Measurements from ENCODE around the gene SPATA6L.

Gene SPATA6L

DNA sequence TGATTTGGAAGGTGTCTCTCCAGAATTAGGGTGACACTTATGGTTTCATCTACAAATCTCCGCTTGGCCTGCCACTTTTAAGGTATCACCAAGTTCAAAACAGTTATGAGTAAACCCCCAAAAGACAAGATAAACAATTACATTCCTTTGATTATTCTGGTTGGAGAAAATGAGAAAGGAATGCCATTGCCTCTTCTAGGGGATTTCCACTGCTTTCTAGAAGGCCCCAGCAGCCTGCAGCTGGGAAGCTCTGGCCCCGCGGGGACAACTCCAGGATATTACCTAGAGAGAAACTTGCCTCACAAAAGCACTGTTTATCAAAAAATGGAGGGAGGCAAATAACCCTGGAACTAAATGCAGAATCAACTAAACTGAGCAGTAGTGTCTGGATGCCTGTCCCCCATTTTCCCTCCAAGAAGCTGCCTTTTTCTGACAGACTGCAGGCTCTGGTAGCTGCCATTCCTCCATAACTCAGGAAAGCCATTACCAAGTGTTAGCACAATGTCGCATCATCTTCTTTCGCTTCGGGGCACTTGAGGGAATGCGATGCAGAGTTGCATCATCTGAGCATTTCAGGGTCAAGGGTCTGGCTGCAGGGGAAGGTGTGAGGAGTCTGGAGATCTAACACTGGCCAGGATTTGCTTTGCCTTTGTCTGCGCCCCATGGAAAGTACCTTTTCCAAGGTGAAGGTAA is 75.7 kb downstream of the SPATA6L start:
- DNase-seq (ENCODE audit: low spot score): no peak
- TF ChIP-seq, protein P1, sequence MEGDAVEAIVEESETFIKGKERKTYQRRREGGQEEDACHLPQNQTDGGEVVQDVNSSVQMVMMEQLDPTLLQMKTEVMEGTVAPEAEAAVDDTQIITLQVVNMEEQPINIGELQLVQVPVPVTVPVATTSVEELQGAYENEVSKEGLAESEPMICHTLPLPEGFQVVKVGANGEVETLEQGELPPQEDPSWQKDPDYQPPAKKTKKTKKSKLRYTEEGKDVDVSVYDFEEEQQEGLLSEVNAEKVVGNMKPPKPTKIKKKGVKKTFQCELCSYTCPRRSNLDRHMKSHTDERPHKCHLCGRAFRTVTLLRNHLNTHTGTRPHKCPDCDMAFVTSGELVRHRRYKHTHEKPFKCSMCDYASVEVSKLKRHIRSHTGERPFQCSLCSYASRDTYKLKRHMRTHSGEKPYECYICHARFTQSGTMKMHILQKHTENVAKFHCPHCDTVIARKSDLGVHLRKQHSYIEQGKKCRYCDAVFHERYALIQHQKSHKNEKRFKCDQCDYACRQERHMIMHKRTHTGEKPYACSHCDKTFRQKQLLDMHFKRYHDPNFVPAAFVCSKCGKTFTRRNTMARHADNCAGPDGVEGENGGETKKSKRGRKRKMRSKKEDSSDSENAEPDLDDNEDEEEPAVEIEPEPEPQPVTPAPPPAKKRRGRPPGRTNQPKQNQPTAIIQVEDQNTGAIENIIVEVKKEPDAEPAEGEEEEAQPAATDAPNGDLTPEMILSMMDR (IDR thresholded peaks at IDR 0.05; ENCODE audit: borderline replicate concordance, control extremely low read depth, extremely low read depth, insufficient read depth, missing control alignments): no peak
- in situ Hi-C loops (cut with MboI; ENCODE audit: low sequenced_read_pairs, unreplicated experiment): no loop called here

GRCh38 chr9:4588721-4589120 is 77.6 kb downstream of the SPATA6L start:
- TF ChIP-seq, protein P1 (IDR thresholded peaks at IDR 0.05; ENCODE audit: borderline replicate concordance, control extremely low read depth, extremely low read depth, insufficient read depth, missing control alignments): no peak
- in situ Hi-C loops (cut with MboI; ENCODE audit: low sequenced_read_pairs, unreplicated experiment): no loop called here
- no peak for DNase-seq (ENCODE audit: low spot score)

DNA sequence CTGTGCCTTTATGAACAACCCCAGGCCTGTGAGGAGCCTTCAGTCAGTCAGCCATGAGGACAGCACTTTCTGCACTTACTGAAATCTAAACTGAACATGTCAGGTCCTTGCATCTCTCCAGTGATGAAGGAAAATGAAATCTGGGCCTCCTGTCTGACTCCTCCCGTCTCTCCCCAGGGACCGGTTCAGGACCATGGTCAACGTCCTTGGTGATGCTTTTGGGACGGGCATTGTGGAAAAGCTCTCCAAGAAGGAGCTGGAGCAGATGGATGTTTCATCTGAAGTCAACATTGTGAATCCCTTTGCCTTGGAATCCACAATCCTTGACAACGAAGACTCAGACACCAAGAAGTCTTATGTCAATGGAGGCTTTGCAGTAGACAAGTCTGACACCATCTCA is 81.1 kb downstream of the SPATA6L start:
- DNase-seq (ENCODE audit: low spot score): no peak
- in situ Hi-C loops (cut with MboI; ENCODE audit: low sequenced_read_pairs, unreplicated experiment): no loop called here

GRCh38 chr9:4584636-4585035 is 81.6 kb downstream of the SPATA6L start:
- DNase-seq (ENCODE audit: low spot score): no peak
- in situ Hi-C loops (cut with MboI; ENCODE audit: low sequenced_read_pairs, unreplicated experiment): no loop called here
- TF ChIP-seq, protein P1 (IDR thresholded peaks at IDR 0.05; ENCODE audit: borderline replicate concordance, control extremely low read depth, extremely low read depth, insufficient read depth, missing control alignments): no peak

More for the DNA sequence above, 81.1 kb downstream of the SPATA6L start:
- TF ChIP-seq, protein P1 (IDR thresholded peaks at IDR 0.05; ENCODE audit: borderline replicate concordance, control extremely low read depth, extremely low read depth, insufficient read depth, missing control alignments): no peak

DNA sequence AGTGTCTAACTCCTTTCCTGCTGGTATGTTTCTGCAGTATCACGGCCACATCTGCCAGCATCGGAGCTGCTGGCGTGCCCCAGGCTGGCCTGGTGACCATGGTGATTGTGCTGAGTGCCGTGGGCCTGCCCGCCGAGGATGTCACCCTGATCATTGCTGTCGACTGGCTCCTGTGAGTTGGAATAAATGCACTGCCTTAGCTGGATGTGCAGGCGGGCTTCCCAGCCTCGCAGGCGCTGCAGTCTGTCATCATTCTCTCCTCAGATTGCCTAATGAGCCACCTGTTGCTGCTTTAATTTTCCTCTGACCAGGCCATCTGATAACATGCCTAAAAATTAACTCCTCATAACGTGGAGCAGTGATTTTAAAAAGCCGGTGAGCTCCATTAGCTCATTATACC is 83.3 kb downstream of the SPATA6L start:
- in situ Hi-C loops (cut with MboI; ENCODE audit: low sequenced_read_pairs, unreplicated experiment): no loop called here
- no peak for DNase-seq (ENCODE audit: low spot score)

GRCh38 chr9:4581861-4582565 is 84.3 kb downstream of the SPATA6L start:
- DNase-seq (ENCODE audit: low spot score): no peak
- TF ChIP-seq, protein P1 (IDR thresholded peaks at IDR 0.05; ENCODE audit: borderline replicate concordance, control extremely low read depth, extremely low read depth, insufficient read depth, missing control alignments): no peak
- in situ Hi-C loops (cut with MboI; ENCODE audit: low sequenced_read_pairs, unreplicated experiment): no loop called here

More for the DNA sequence above, 83.3 kb downstream of the SPATA6L start:
- TF ChIP-seq, protein P1 (IDR thresholded peaks at IDR 0.05; ENCODE audit: borderline replicate concordance, control extremely low read depth, extremely low read depth, insufficient read depth, missing control alignments): no peak

Measured in GM13976 (cell line).